HCT116 (cell line): ENCODE measurements around the gene GJA9. TPM values are rescaled to one million over a fixed set of nuclear protein-coding genes. Genes with fewer than 3 reads are reported as not detected.

Experiments used
- ATAC-seq: fragments of 200-7000 bp; cut with Tn5 transposase; 2 replicates; pipeline ENCODE4 v1.9.1; 2020; ENCODE audit warnings: mild to moderate bottlenecking, moderate library complexity
- BruUV-seq: library from RNA; stranded (reverse); fragments of 400-500 nt; replicated peaks from 2 replicates; lab custom pipeline; 2021; lab: Mats Ljungman, UMichigan
- CTCF ChIA-PET: fragments of 300-600 bp; sonication (Branson Sonifier 250); formaldehyde crosslinking; loops from one replicate; lab custom pipeline; 2021; ENCODE audit warnings: antibody characterized with exemption; lab: Charles Lee
- POLR2A ChIA-PET: fragments of 300-600, 350-600 bp; sonication (Branson Sonifier 250); formaldehyde crosslinking; loops from one replicate; lab custom pipeline; 2021; ENCODE audit warnings: antibody characterized with exemption; lab: Charles Lee
- RAD21 ChIA-PET, 2 experiments: fragments of 300-600 bp; sonication (Branson Sonifier 250); formaldehyde crosslinking; loops; one replicate each; lab custom pipeline; 2023; ENCODE audit warnings: low total read pairs in 2 of 2; ENCODE audit not compliant: uncharacterized antibody in 2 of 2, unreplicated experiment in 2 of 2, low non-redundant PET in 1 of 2; lab: Charles Lee
- DNase-seq: peaks from one replicate; pipeline ENCODE4 v3.0.0-alpha.2; 2010; ENCODE audit warnings: low read depth, low spot score
- H2AFZ ChIP-seq: fragments of 200-600 bp; shearing (Covaris generic), sonication (generic); 2 replicates; pipeline ENCODE4 v1.6.1; 2017; ENCODE audit warnings: low read depth, mixed run types, mixed read lengths, antibody characterized with exemption, low read length; ENCODE audit not compliant: poor library complexity, severe bottlenecking
- H3K27ac ChIP-seq: 2 replicates; pipeline ENCODE4 v1.5.1; 2012; ENCODE audit warnings: low read depth, low read length
- H3K27me3 ChIP-seq: fragments of 200-600 bp; sonication (generic); 2 replicates; pipeline ENCODE4 v1.6.1; 2016; ENCODE audit warnings: mixed run types, low read length, mixed read lengths; ENCODE audit not compliant: insufficient read depth
- H3K36me3 ChIP-seq, 2 experiments: fragments of 200-500 bp in 1 of 2; fragments of 200-600 bp in 1 of 2; sonication (Bioruptor generic) in 1 of 2; sonication (generic) in 1 of 2; 2 replicates each; pipeline versions ENCODE4 v1.5.1 to v1.6.1; 2014 to 2016; ENCODE audit warnings: low read length in 2 of 2, inconsistent platforms in 1 of 2, mixed read lengths in 1 of 2, mixed run types in 1 of 2; ENCODE audit not compliant: insufficient read depth in 2 of 2, control insufficient read depth in 1 of 2
- H3K4me1 ChIP-seq, 2 experiments: fragments of 200-600 bp in 1 of 2; sonication (generic) in 1 of 2; 2 replicates each; pipeline versions ENCODE4 v1.5.1 to v1.6.1; 2012 to 2017; ENCODE audit warnings: low read length in 2 of 2, inconsistent platforms in 1 of 2, mild to moderate bottlenecking in 1 of 2, mixed read lengths in 1 of 2, mixed run types in 1 of 2, moderate library complexity in 1 of 2; ENCODE audit not compliant: insufficient read depth in 2 of 2, control insufficient read depth in 1 of 2
- H3K4me2 ChIP-seq: fragments of 200-600 bp; sonication (generic); 2 replicates; pipeline ENCODE4 v1.6.1; 2017; ENCODE audit warnings: mixed run types, low read length, mixed read lengths
- H3K4me3 ChIP-seq, 2 experiments: fragments of 200-600 bp in 1 of 2; sonication (generic) in 1 of 2; replicated peaks in 1 of 2; 2 replicates each; pipeline ENCODE4 v1.5.1; 2011 to 2016; ENCODE audit warnings: low read length in 2 of 2, control low read depth in 1 of 2, low read depth in 1 of 2, mild to moderate bottlenecking in 1 of 2, mixed read lengths in 1 of 2, mixed run types in 1 of 2
- H3K79me2 ChIP-seq: fragments of 200-600 bp; sonication (generic); 2 replicates; pipeline ENCODE4 v1.6.1; 2017; ENCODE audit warnings: mild to moderate bottlenecking, mixed run types, low read length, moderate library complexity, mixed read lengths; ENCODE audit not compliant: insufficient read depth
- H3K9ac ChIP-seq: fragments of 200-600 bp; sonication (generic); 2 replicates; pipeline ENCODE4 v1.6.1; 2016; ENCODE audit warnings: low read length, mixed read lengths
- H3K9me2 ChIP-seq: fragments of 200-600 bp; sonication (generic), shearing (Covaris generic); 2 replicates; pipeline ENCODE4 v1.6.1; 2017; ENCODE audit warnings: mixed run types, mild to moderate bottlenecking, moderate library complexity; ENCODE audit not compliant: insufficient read depth
- H3K9me3 ChIP-seq, 2 experiments: fragments of 200-500 bp in 1 of 2; fragments of 200-600 bp in 1 of 2; sonication (Bioruptor generic) in 1 of 2; sonication (generic) in 1 of 2; 2 replicates each; pipeline ENCODE4 v1.6.1; 2014 to 2017; ENCODE audit warnings: low read length in 2 of 2, mixed read lengths in 2 of 2, inconsistent platforms in 1 of 2, low read depth in 1 of 2, mild to moderate bottlenecking in 1 of 2, mixed run types in 1 of 2, moderate library complexity in 1 of 2; ENCODE audit not compliant: control insufficient read depth in 1 of 2, insufficient read depth in 1 of 2
- H4K20me1 ChIP-seq: fragments of 200-600 bp; sonication (generic), shearing (Covaris generic); 2 replicates; pipeline ENCODE4 v1.6.1; 2017; ENCODE audit warnings: mixed run types, mild to moderate bottlenecking, moderate library complexity; ENCODE audit not compliant: insufficient read depth
- EZH2phosphoT487 ChIP-seq: fragments of 200-600 bp; IDR thresholded peaks from 2 replicates; pipeline ENCODE4 v1.6.1; 2018; ENCODE audit warnings: antibody characterized with exemption, borderline replicate concordance
- MAX ChIP-seq: IDR thresholded peaks from 2 replicates; pipeline ENCODE4 v1.6.1; 2012
- POLR2AphosphoS5 ChIP-seq: IDR thresholded peaks from 2 replicates; pipeline ENCODE4 v1.6.1; 2011; ENCODE audit warnings: mild to moderate bottlenecking, low read depth, low read length, moderate library complexity
- REST ChIP-seq: IDR thresholded peaks from 2 replicates; pipeline ENCODE4 v1.6.1; 2012; ENCODE audit warnings: low read depth
- SP1 ChIP-seq: IDR thresholded peaks from 2 replicates; pipeline ENCODE4 v1.6.1; 2012; ENCODE audit warnings: low read depth
- intact Hi-C: fragments of 100-400 bp; cut with micrococcal nuclease; formaldehyde crosslinking; loops from 2 replicates; pipeline ENCODE4 v1.10.0; 2022
- total RNA-seq: library from RNA; stranded (reverse); gene quantifications from one replicate; pipeline ENCODE4 v1.2.1, GENCODE V29; 2021; ENCODE audit not compliant: unreplicated experiment

GJA9 gene
- total RNA-seq, 1 experiment from 2014 or later: not detected

GRCh38 chr1:38827318-38827717, 54.1 kb downstream of the GJA9 start:
- no peak for ATAC-seq
- no TSS peak for BruUV-seq

More at GRCh38 chr1:38827318-38827717, 54.1 kb downstream of the GJA9 start:
- Histone ChIP-seq H3K4me1 (no peaks in the 10 kb centered on the region), H3K4me3 (no peak overlapping the region), H4K20me1 (no peaks in the 10 kb centered on the region), H3K9me3 (no peaks in the 10 kb centered on the region), H3K79me2 (no peaks in the 10 kb centered on the region), H3K4me2 (no peak overlapping the region), H2AFZ (no peak overlapping the region), H3K9me2 (no peaks in the 10 kb centered on the region), H3K36me3 (no peaks in the 10 kb centered on the region), H3K9ac (no peak overlapping the region), H3K27ac (no peak overlapping the region), H3K27me3 (peaks cover 4% of the 10 kb centered on the region; the same call in 1 of the 2 replicates)
- POLR2A ChIA-PET: no interaction called here
- intact Hi-C loops: no loop called here
- RAD21 ChIA-PET: interaction anchor here in 1 of 2 experiments (0.6 kb wide), 1 partner anchor 568 kb away, joined by 3 read pairs; no protein-coding TSS in a partner anchor
- TF ChIP-seq EZH2phosphoT487 (no peak), REST (no peak), POLR2AphosphoS5 (no peak), MAX (no peak), SP1 (no peak)
- CTCF ChIA-PET: no interaction called here
- no peak for DNase-seq
